Measurements from ENCODE around the gene RUNX1.
A peak's percentile ranks its signal among the peaks of the same experiment; 100 is the strongest.

The RUNX1 gene

GRCh38 chr21:34862951-34863350 lies 186.2 kb downstream of the RUNX1 start:
- H3K4me1 ChIP-seq (ENCODE audit: control insufficient read depth, insufficient read depth, low read length), result peaks cover 51% of the 10 kb centered on the region
- H3K4me3 ChIP-seq (ENCODE audit: low read length), result no peak overlapping the region
- no peaks in the 10 kb centered on the region for H3K9me3 ChIP-seq (ENCODE audit: control insufficient read depth, low read length)
- H3K36me3 ChIP-seq (ENCODE audit: control insufficient read depth, insufficient read depth, low read length), result peaks cover 8% of the 10 kb centered on the region
- no peak overlapping the region for H3K9ac ChIP-seq (ENCODE audit: low read length)
- no peaks in the 10 kb centered on the region for H3K27me3 ChIP-seq (ENCODE audit: control insufficient read depth, insufficient read depth, low read length)

- Histone ChIP-seq H3K36me3 (ENCODE audit: control insufficient read depth, insufficient read depth, low read length) (peaks cover 17% of the 10 kb centered on the region), H3K27me3 (ENCODE audit: control insufficient read depth, insufficient read depth, low read length) (no peaks in the 10 kb centered on the region), H3K4me3 (ENCODE audit: low read length) (no peak overlapping the region), H3K9ac (ENCODE audit: low read length) (no peak overlapping the region), H3K4me1 (ENCODE audit: control insufficient read depth, insufficient read depth, low read length) (peaks cover 46% of the 10 kb centered on the region), H3K9me3 (ENCODE audit: control insufficient read depth, low read length) (no peaks in the 10 kb centered on the region)
Observed at GRCh38 chr21:34861258-34861657, 187.8 kb downstream of the RUNX1 start.

GRCh38 chr21:34859976-34860653 lies 189.0 kb downstream of the RUNX1 start:
- Histone ChIP-seq H3K9me3 (ENCODE audit: control insufficient read depth, low read length) (no peaks in the 10 kb centered on the region), H3K4me1 (ENCODE audit: control insufficient read depth, insufficient read depth, low read length) (peaks cover 37% of the 10 kb centered on the region), H3K9ac (ENCODE audit: low read length) (no peak overlapping the region), H3K36me3 (ENCODE audit: control insufficient read depth, insufficient read depth, low read length) (peaks cover 20% of the 10 kb centered on the region), H3K4me3 (ENCODE audit: low read length) (no peak overlapping the region), H3K27me3 (ENCODE audit: control insufficient read depth, insufficient read depth, low read length) (no peaks in the 10 kb centered on the region)

- H3K36me3 ChIP-seq (ENCODE audit: control insufficient read depth, insufficient read depth, low read length), result peaks cover 20% of the 10 kb centered on the region
Observed at GRCh38 chr21:34858559-34858958, 190.5 kb downstream of the RUNX1 start.

GRCh38 chr21:34857874-34858273 lies 191.2 kb downstream of the RUNX1 start:
- H3K9me3 ChIP-seq (ENCODE audit: control insufficient read depth, low read length), result no peaks in the 10 kb centered on the region
- peaks cover 14% of the 10 kb centered on the region for H3K4me1 ChIP-seq (ENCODE audit: control insufficient read depth, insufficient read depth, low read length)
- peaks cover 20% of the 10 kb centered on the region for H3K36me3 ChIP-seq (ENCODE audit: control insufficient read depth, insufficient read depth, low read length)
- no peak overlapping the region for H3K4me3 ChIP-seq (ENCODE audit: low read length)
- no peak overlapping the region for H3K9ac ChIP-seq (ENCODE audit: low read length)
- no peaks in the 10 kb centered on the region for H3K27me3 ChIP-seq (ENCODE audit: control insufficient read depth, insufficient read depth, low read length)

More at GRCh38 chr21:34858559-34858958, 190.5 kb downstream of the RUNX1 start:
- Histone ChIP-seq H3K9me3 (ENCODE audit: control insufficient read depth, low read length) (no peaks in the 10 kb centered on the region), H3K27me3 (ENCODE audit: control insufficient read depth, insufficient read depth, low read length) (no peaks in the 10 kb centered on the region), H3K9ac (ENCODE audit: low read length) (no peak overlapping the region), H3K4me3 (ENCODE audit: low read length) (no peak overlapping the region), H3K4me1 (ENCODE audit: control insufficient read depth, insufficient read depth, low read length) (peaks cover 21% of the 10 kb centered on the region)

- Histone ChIP-seq H3K36me3 (ENCODE audit: control insufficient read depth, insufficient read depth, low read length) (peaks cover 20% of the 10 kb centered on the region), H3K27me3 (ENCODE audit: control insufficient read depth, insufficient read depth, low read length) (no peaks in the 10 kb centered on the region), H3K4me3 (ENCODE audit: low read length) (no peak overlapping the region), H3K4me1 (ENCODE audit: control insufficient read depth, insufficient read depth, low read length) (peaks cover 13% of the 10 kb centered on the region), H3K9ac (ENCODE audit: low read length) (no peak overlapping the region), H3K9me3 (ENCODE audit: control insufficient read depth, low read length) (no peaks in the 10 kb centered on the region)
Observed at GRCh38 chr21:34857122-34857713, 191.9 kb downstream of the RUNX1 start.

- H3K27me3 ChIP-seq (ENCODE audit: control insufficient read depth, insufficient read depth, low read length), result no peaks in the 10 kb centered on the region
- H3K9ac ChIP-seq (ENCODE audit: low read length), result no peak overlapping the region
- peaks cover 17% of the 10 kb centered on the region for H3K36me3 ChIP-seq (ENCODE audit: control insufficient read depth, insufficient read depth, low read length)
- H3K9me3 ChIP-seq (ENCODE audit: control insufficient read depth, low read length), result no peaks in the 10 kb centered on the region
- peaks cover 11% of the 10 kb centered on the region for H3K4me1 ChIP-seq (ENCODE audit: control insufficient read depth, insufficient read depth, low read length)
- H3K4me3 ChIP-seq (ENCODE audit: low read length), result no peak overlapping the region
Observed at GRCh38 chr21:34852448-34852847, 196.7 kb downstream of the RUNX1 start.

GRCh38 chr21:34850166-34850690 lies 198.9 kb downstream of the RUNX1 start:
- H3K9me3 ChIP-seq (ENCODE audit: control insufficient read depth, low read length), result no peaks in the 10 kb centered on the region
- no peak overlapping the region for H3K9ac ChIP-seq (ENCODE audit: low read length)
- peaks cover 5% of the 10 kb centered on the region for H3K36me3 ChIP-seq (ENCODE audit: control insufficient read depth, insufficient read depth, low read length)
- H3K4me3 ChIP-seq (ENCODE audit: low read length), result no peak overlapping the region
- H3K27me3 ChIP-seq (ENCODE audit: control insufficient read depth, insufficient read depth, low read length), result no peaks in the 10 kb centered on the region
- H3K4me1 ChIP-seq (ENCODE audit: control insufficient read depth, insufficient read depth, low read length), result peaks cover 30% of the 10 kb centered on the region

GRCh38 chr21:34846601-34847112 lies 202.4 kb downstream of the RUNX1 start:
- Histone ChIP-seq H3K36me3 (ENCODE audit: control insufficient read depth, insufficient read depth, low read length) (peaks cover 5% of the 10 kb centered on the region), H3K4me3 (ENCODE audit: low read length) (no peak overlapping the region), H3K9ac (ENCODE audit: low read length) (peak overlapping the region; percentile 22), H3K4me1 (ENCODE audit: control insufficient read depth, insufficient read depth, low read length) (peaks cover 50% of the 10 kb centered on the region), H3K9me3 (ENCODE audit: control insufficient read depth, low read length) (no peaks in the 10 kb centered on the region), H3K27me3 (ENCODE audit: control insufficient read depth, insufficient read depth, low read length) (no peaks in the 10 kb centered on the region)

- Histone ChIP-seq H3K4me3 (ENCODE audit: low read length) (no peak overlapping the region), H3K9me3 (ENCODE audit: control insufficient read depth, low read length) (no peaks in the 10 kb centered on the region), H3K27me3 (ENCODE audit: control insufficient read depth, insufficient read depth, low read length) (no peaks in the 10 kb centered on the region), H3K36me3 (ENCODE audit: control insufficient read depth, insufficient read depth, low read length) (peaks cover 5% of the 10 kb centered on the region), H3K4me1 (ENCODE audit: control insufficient read depth, insufficient read depth, low read length) (peaks cover 50% of the 10 kb centered on the region), H3K9ac (ENCODE audit: low read length) (peak overlapping the region; percentile 22)
Observed at GRCh38 chr21:34845521-34846451, 203.3 kb downstream of the RUNX1 start.

GRCh38 chr21:34844924-34845238 lies 204.2 kb downstream of the RUNX1 start:
- Histone ChIP-seq H3K9ac (ENCODE audit: low read length) (peak overlapping the region; percentile 12), H3K36me3 (ENCODE audit: control insufficient read depth, insufficient read depth, low read length) (no peaks in the 10 kb centered on the region), H3K4me1 (ENCODE audit: control insufficient read depth, insufficient read depth, low read length) (peaks cover 50% of the 10 kb centered on the region), H3K9me3 (ENCODE audit: control insufficient read depth, low read length) (no peaks in the 10 kb centered on the region), H3K4me3 (ENCODE audit: low read length) (no peak overlapping the region), H3K27me3 (ENCODE audit: control insufficient read depth, insufficient read depth, low read length) (no peaks in the 10 kb centered on the region)

All from mucosa of stomach (tissue), 1 donor.